Measurements from ENCODE around the gene ENOPH1.
"Not testable (repeated sequence)": the region's sequence is repeated elsewhere in the genome, so short reads cannot be mapped to it uniquely, and the experiment has no call there.

ENOPH1 gene

GRCh38 chr4:82401600-82401999 is 28.8 kb upstream of the ENOPH1 start:
- no peak overlapping the region for H3K4me3 ChIP-seq (replicated peaks; ENCODE audit: insufficient read depth, low read length)
- H3K27ac ChIP-seq (replicated peaks) = no peak overlapping the region
- DNase-seq (ENCODE audit: low read depth in 1 of 2, low spot score in 1 of 2) = no peak
- no peaks in the 10 kb centered on the region for H3K27me3 ChIP-seq (ENCODE audit: insufficient read depth, poor library complexity, severe bottlenecking)
- no peak for TF ChIP-seq GABPA (IDR thresholded peaks at IDR 0.05; ENCODE audit: low read depth)
- no peak for TF ChIP-seq CTCF (IDR thresholded peaks at IDR 0.05; ENCODE audit: insufficient read depth, low read length)
- no peak for TF ChIP-seq REST (IDR thresholded peaks at IDR 0.05; ENCODE audit: insufficient replicate concordance, low read depth)
- no peak for TF ChIP-seq POLR2AphosphoS5 (IDR thresholded peaks at IDR 0.05; ENCODE audit: low read depth)
- no peak for TF ChIP-seq SPI1 (IDR thresholded peaks at IDR 0.05; ENCODE audit: borderline replicate concordance, low read depth)

GRCh38 chr4:82402196-82402775 is 28.1 kb upstream of the ENOPH1 start:
- Histone ChIP-seq H3K27ac (replicated peaks) (no peak overlapping the region), H3K4me3 (replicated peaks; ENCODE audit: insufficient read depth, low read length) (no peak overlapping the region), H3K27me3 (ENCODE audit: insufficient read depth, poor library complexity, severe bottlenecking) (no peaks in the 10 kb centered on the region)
- TF ChIP-seq POLR2AphosphoS5 (IDR thresholded peaks at IDR 0.05; ENCODE audit: low read depth) = no peak
- TF ChIP-seq GABPA (IDR thresholded peaks at IDR 0.05; ENCODE audit: low read depth) = no peak
- no peak for TF ChIP-seq REST (IDR thresholded peaks at IDR 0.05; ENCODE audit: insufficient replicate concordance, low read depth)
- no peak for TF ChIP-seq CTCF (IDR thresholded peaks at IDR 0.05; ENCODE audit: insufficient read depth, low read length)
- TF ChIP-seq SPI1 (IDR thresholded peaks at IDR 0.05; ENCODE audit: borderline replicate concordance, low read depth) = no peak
- no peak for DNase-seq (ENCODE audit: low read depth in 1 of 2, low spot score in 1 of 2)

GRCh38 chr4:82403725-82404124 is 26.7 kb upstream of the ENOPH1 start:
- no peak for DNase-seq (ENCODE audit: low read depth in 1 of 2, low spot score in 1 of 2)
- no peak overlapping the region for H3K4me3 ChIP-seq (replicated peaks; ENCODE audit: insufficient read depth, low read length)
- no peak for TF ChIP-seq SPI1 (IDR thresholded peaks at IDR 0.05; ENCODE audit: borderline replicate concordance, low read depth)
- TF ChIP-seq POLR2AphosphoS5 (IDR thresholded peaks at IDR 0.05; ENCODE audit: low read depth) = no peak
- no peak for TF ChIP-seq REST (IDR thresholded peaks at IDR 0.05; ENCODE audit: insufficient replicate concordance, low read depth)
- TF ChIP-seq GABPA (IDR thresholded peaks at IDR 0.05; ENCODE audit: low read depth) = no peak
- no peak for TF ChIP-seq CTCF (IDR thresholded peaks at IDR 0.05; ENCODE audit: insufficient read depth, low read length)
- H3K27me3 ChIP-seq (ENCODE audit: insufficient read depth, poor library complexity, severe bottlenecking) = no peaks in the 10 kb centered on the region
- H3K27ac ChIP-seq (replicated peaks) = no peak overlapping the region

GRCh38 chr4:82415061-82415460 is 15.3 kb upstream of the ENOPH1 start:
- not testable (repeated sequence) for DNase-seq (ENCODE audit: low read depth in 1 of 2, low spot score in 1 of 2); H3K4me3 ChIP-seq (replicated peaks; ENCODE audit: insufficient read depth, low read length); H3K27ac ChIP-seq (replicated peaks); H3K27me3 ChIP-seq (ENCODE audit: insufficient read depth, poor library complexity, severe bottlenecking)

Measured in HL-60 (cell line).